ENCODE measurements around the gene GKN2. TPM values are rescaled to one million over a fixed set of nuclear protein-coding genes. Genes with fewer than 3 reads are reported as not detected.

The GKN2 gene
- total RNA-seq, 1 experiment from 2014 or later = not detected

- Histone ChIP-seq H3T11ph (ENCODE audit: low read length) (no peak overlapping the region), H4K20me1 (ENCODE audit: control insufficient read depth, insufficient read depth, insufficient read length) (no peaks in the 10 kb centered on the region), H3K56ac (ENCODE audit: insufficient read length, low read depth, low read length) (no peak overlapping the region)
Measured at GRCh38 chr2:68964282-68964681, 11.6 kb upstream of the GKN2 start.

More at GRCh38 chr2:68964282-68964681, 11.6 kb upstream of the GKN2 start:
- no peak overlapping the region; a peak in 1 of 7 replicates for H3K27ac Mint-ChIP-seq
- DNase-seq = no peak
- H2AK5ac ChIP-seq (ENCODE audit: insufficient read length, low read length) = no peak overlapping the region
- no peak overlapping the region for H2BK120ac ChIP-seq (ENCODE audit: low read depth, low read length, poor library complexity, severe bottlenecking)
- H3K4me1 Mint-ChIP-seq = no peaks in the 10 kb centered on the region
- H3K36me3 Mint-ChIP-seq (ENCODE audit: insufficient read depth in 1 of 3, low read depth in 3 of 3) = no peaks in the 10 kb centered on the region
- H3K27me3 Mint-ChIP-seq (ENCODE audit: low read depth) = peaks cover 3% of the 10 kb centered on the region
- no peak overlapping the region for H2BK5ac ChIP-seq (ENCODE audit: insufficient read length, low read length)
- no peak overlapping the region for H2AFZ ChIP-seq (ENCODE audit: low read length)
- no peaks in the 10 kb centered on the region for H3K27me3 ChIP-seq (ENCODE audit: insufficient read depth, low read length)
- no peak overlapping the region for H4K91ac ChIP-seq (ENCODE audit: insufficient read length, low read depth, low read length)
- no peak overlapping the region for H4K5ac ChIP-seq (ENCODE audit: insufficient read length, low read depth, low read length)
- H3K79me1 ChIP-seq (ENCODE audit: insufficient read depth, low read depth, low read length, poor library complexity, severe bottlenecking) = no peaks in the 10 kb centered on the region
- no peak overlapping the region for H3K23ac ChIP-seq (ENCODE audit: insufficient read length, low read depth, low read length)
- H3K4me1 ChIP-seq (ENCODE audit: insufficient read depth, low read length) = no peaks in the 10 kb centered on the region
- H3K18ac ChIP-seq (ENCODE audit: insufficient read length, low read depth, low read length) = no peak overlapping the region
- H3K4me2 ChIP-seq (ENCODE audit: insufficient read depth, insufficient read length, low read length) = no peak overlapping the region
- H3K9ac ChIP-seq (ENCODE audit: extremely low read depth, insufficient read length, low read length) = no peak overlapping the region
- no peak overlapping the region for H2BK12ac ChIP-seq (ENCODE audit: insufficient read length, low read depth, low read length)
- no peak for TF ChIP-seq CTCF (conservative IDR thresholded peaks at IDR 0.05)
- no peaks in the 10 kb centered on the region for H3K79me2 ChIP-seq (ENCODE audit: insufficient read depth, low read length)
- H2BK20ac ChIP-seq (ENCODE audit: low read depth, low read length, poor library complexity, severe bottlenecking) = no peak overlapping the region
- H3K4ac ChIP-seq (ENCODE audit: low read depth, low read length) = no peak overlapping the region
- no peaks in the 10 kb centered on the region for H3K23me2 ChIP-seq (ENCODE audit: insufficient read length, low read depth, low read length, poor library complexity, severe bottlenecking)
- H3K14ac ChIP-seq (ENCODE audit: insufficient read depth, low read length) = no peak overlapping the region
- no peaks in the 10 kb centered on the region for H3K9me3 ChIP-seq (ENCODE audit: control insufficient read depth, low read depth, low read length)
- H2BK15ac ChIP-seq (ENCODE audit: low read depth, low read length) = no peak overlapping the region
- H3K27ac ChIP-seq (ENCODE audit: insufficient read length, low read depth, low read length) = no peak overlapping the region
- H3K9me3 Mint-ChIP-seq = no peaks in the 10 kb centered on the region
- no peak overlapping the region for H4K8ac ChIP-seq (replicated peaks; ENCODE audit: insufficient read length, low read depth, low read length)
- H3K4me3 Mint-ChIP-seq = no peak overlapping the region

Data from H9 (cell line).